Measurements from ENCODE around the gene ADAM12. TPM values are rescaled to one million over a fixed set of nuclear protein-coding genes. Genes with fewer than 3 reads are reported as not detected.

Gene ADAM12
- total and polyA plus RNA-seq, 9 of the 15 experiments (the other 6 are each of a cell fraction or from before 2014, with no cell fraction given): not detected

DNA sequence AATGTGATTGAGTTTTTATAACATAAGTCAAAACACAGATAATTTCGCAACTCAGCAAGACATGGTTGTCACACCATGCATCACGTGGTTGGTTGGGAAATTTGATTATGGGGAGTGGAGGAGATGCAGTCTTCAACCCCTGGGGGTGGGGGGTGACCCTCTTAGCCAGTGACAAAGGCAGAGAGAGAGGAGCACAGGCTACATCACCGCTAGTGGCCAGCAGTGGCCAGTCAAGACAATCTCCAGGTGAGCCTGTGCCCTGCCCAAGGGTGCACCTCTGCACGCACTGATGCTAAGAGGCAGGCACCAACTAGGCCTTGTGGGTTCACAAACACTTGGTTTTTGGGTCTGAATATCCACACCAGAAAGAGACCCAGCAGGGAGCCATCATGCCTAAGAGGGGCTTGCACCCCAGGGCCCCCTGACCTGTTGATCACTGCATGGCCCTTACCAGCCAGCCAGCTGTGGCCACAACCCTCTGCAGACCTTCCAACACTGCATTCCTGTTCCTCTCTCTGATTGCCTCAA, 247.5 kb downstream of the ADAM12 start:
- Histone ChIP-seq H3K27me3 (ENCODE audit: control insufficient read depth in 2 of 2, insufficient read depth in 2 of 2, low read length in 2 of 2) (no peaks in the 10 kb centered on the region), H3K27ac (ENCODE audit: extremely low read depth, low read depth, low read length) (no peak overlapping the region), H3K4me1 (replicated peaks in 1 of 2; ENCODE audit: control insufficient read depth in 2 of 2, insufficient read depth in 2 of 2, low read length in 2 of 2) (no peaks in the 10 kb centered on the region), H3K79me2 (ENCODE audit: control insufficient read depth, insufficient read depth, low read length) (no peaks in the 10 kb centered on the region), H3K9me3 (replicated peaks; ENCODE audit: control insufficient read depth, insufficient read depth, low read depth, low read length) (0 out of 2 replicates have a peak, but pooled peaks cover 2% of the 10 kb centered on the region), H2AFZ (ENCODE audit: low read depth, low read length) (no peak overlapping the region), H3K4me2 (ENCODE audit: insufficient read depth, low read length) (no peak overlapping the region), H4K20me1 (replicated peaks; ENCODE audit: control insufficient read depth, insufficient read depth, low read length) (no peaks in the 10 kb centered on the region), H3K4me3 (no peak overlapping the region), H3K9ac (ENCODE audit: insufficient read depth in 1 of 2, low read depth in 2 of 2, low read length in 2 of 2) (no peak overlapping the region), H3K9me1 (ENCODE audit: control insufficient read depth, insufficient read depth, low read length) (no peaks in the 10 kb centered on the region), H3K36me3 (ENCODE audit: control insufficient read depth, insufficient read depth, low read length) (no peaks in the 10 kb centered on the region)
- intact Hi-C loops (cut with micrococcal nuclease) (no loop called here), in situ Hi-C loops (cut with MboI) (no loop called here)
- no TSS peak for BruUV-seq (replicated peaks)
- FAIRE-seq (no peak), ATAC-seq (no peak), DNase-seq (ENCODE audit: extremely low read depth in 1 of 4, low spot score in 3 of 4) (no peak)
- CTCF ChIA-PET (ENCODE audit: low intra/inter-chr PET ratio): no interaction called here
- POLR2A ChIA-PET: no interaction called here
- WGBS (ENCODE audit: insufficient coverage, low coverage, missing lambda C conversion rate): 0% methylated on average over 4 of the region's 4 CpGs
- TF ChIP-seq SMAD1 (IDR thresholded peaks at IDR 0.05; ENCODE audit: low read depth, low read length, partially characterized antibody): no peak
- no peak for TF ChIP-seq ZKSCAN8 (CRISPR knock-in tag; IDR thresholded peaks at IDR 0.05)
- TF ChIP-seq PYGO2 (tag; IDR thresholded peaks at IDR 0.05): no peak
- TF ChIP-seq ZNF695 (CRISPR knock-in tag; IDR thresholded peaks at IDR 0.05): no peak
- no peak for TF ChIP-seq KLF10 (CRISPR knock-in tag; IDR thresholded peaks at IDR 0.05)
- TF ChIP-seq, protein P1, sequence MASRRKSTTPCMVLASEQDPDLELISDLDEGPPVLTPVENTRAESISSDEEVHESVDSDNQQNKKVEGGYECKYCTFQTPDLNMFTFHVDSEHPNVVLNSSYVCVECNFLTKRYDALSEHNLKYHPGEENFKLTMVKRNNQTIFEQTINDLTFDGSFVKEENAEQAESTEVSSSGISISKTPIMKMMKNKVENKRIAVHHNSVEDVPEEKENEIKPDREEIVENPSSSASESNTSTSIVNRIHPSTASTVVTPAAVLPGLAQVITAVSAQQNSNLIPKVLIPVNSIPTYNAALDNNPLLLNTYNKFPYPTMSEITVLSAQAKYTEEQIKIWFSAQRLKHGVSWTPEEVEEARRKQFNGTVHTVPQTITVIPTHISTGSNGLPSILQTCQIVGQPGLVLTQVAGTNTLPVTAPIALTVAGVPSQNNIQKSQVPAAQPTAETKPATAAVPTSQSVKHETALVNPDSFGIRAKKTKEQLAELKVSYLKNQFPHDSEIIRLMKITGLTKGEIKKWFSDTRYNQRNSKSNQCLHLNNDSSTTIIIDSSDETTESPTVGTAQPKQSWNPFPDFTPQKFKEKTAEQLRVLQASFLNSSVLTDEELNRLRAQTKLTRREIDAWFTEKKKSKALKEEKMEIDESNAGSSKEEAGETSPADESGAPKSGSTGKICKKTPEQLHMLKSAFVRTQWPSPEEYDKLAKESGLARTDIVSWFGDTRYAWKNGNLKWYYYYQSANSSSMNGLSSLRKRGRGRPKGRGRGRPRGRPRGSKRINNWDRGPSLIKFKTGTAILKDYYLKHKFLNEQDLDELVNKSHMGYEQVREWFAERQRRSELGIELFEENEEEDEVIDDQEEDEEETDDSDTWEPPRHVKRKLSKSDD (conservative IDR thresholded peaks at IDR 0.05; ENCODE audit: low read length): no peak
- TF ChIP-seq THRA (IDR thresholded peaks at IDR 0.05): no peak
- TF ChIP-seq DPF2 (IDR thresholded peaks at IDR 0.05): no peak
- no peak for TF ChIP-seq NR2C2 (CRISPR knock-in tag; IDR thresholded peaks at IDR 0.05)
- TF ChIP-seq NR2C2 (tag; IDR thresholded peaks at IDR 0.05): no peak
- no peak for TF ChIP-seq NR1H2 (CRISPR knock-in tag; IDR thresholded peaks at IDR 0.05)
- TF ChIP-seq, protein P2, sequence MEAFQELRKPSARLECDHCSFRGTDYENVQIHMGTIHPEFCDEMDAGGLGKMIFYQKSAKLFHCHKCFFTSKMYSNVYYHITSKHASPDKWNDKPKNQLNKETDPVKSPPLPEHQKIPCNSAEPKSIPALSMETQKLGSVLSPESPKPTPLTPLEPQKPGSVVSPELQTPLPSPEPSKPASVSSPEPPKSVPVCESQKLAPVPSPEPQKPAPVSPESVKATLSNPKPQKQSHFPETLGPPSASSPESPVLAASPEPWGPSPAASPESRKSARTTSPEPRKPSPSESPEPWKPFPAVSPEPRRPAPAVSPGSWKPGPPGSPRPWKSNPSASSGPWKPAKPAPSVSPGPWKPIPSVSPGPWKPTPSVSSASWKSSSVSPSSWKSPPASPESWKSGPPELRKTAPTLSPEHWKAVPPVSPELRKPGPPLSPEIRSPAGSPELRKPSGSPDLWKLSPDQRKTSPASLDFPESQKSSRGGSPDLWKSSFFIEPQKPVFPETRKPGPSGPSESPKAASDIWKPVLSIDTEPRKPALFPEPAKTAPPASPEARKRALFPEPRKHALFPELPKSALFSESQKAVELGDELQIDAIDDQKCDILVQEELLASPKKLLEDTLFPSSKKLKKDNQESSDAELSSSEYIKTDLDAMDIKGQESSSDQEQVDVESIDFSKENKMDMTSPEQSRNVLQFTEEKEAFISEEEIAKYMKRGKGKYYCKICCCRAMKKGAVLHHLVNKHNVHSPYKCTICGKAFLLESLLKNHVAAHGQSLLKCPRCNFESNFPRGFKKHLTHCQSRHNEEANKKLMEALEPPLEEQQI (IDR thresholded peaks at IDR 0.05): no peak

All from K562 (cell line).